Measurements from ENCODE around the gene KRT78. TPM values are rescaled to one million over a fixed set of nuclear protein-coding genes. Genes with fewer than 3 reads are reported as not detected.

KRT78 gene
- total and polyA plus RNA-seq, 2 of the 13 experiments (the other 11 are each of a cell fraction or from before 2014, with no cell fraction given), result not detected

- TF ChIP-seq ZNF609 (CRISPR knock-in tag; IDR thresholded peaks at IDR 0.05; ENCODE audit: borderline replicate concordance), result 0 out of 2 replicates have a peak, but pooled peaks have one; percentile 41
- no peak for TF ChIP-seq ZNF678 (CRISPR knock-in tag; IDR thresholded peaks at IDR 0.05)
- TF ChIP-seq MYNN (CRISPR knock-in tag; IDR thresholded peaks at IDR 0.05; ENCODE audit: low read depth), result no peak
- no peak for TF ChIP-seq PAF1 (CRISPR knock-in tag; IDR thresholded peaks at IDR 0.05)
- no peak for TF ChIP-seq CENPX (CRISPR knock-in tag; IDR thresholded peaks at IDR 0.05)
- TF ChIP-seq ATF2 (CRISPR knock-in tag; IDR thresholded peaks at IDR 0.05), result no peak
- no peak for TF ChIP-seq ZNF496 (CRISPR knock-in tag; IDR thresholded peaks at IDR 0.05; ENCODE audit: insufficient replicate concordance)
- TF ChIP-seq ZNF773 (CRISPR knock-in tag; IDR thresholded peaks at IDR 0.05; ENCODE audit: borderline replicate concordance), result no peak
- peak; percentile 88 to 98; a peak in 3 of 4 replicates for TF ChIP-seq HMGXB4 (CRISPR knock-in tag; IDR thresholded peaks at IDR 0.05; ENCODE audit: borderline replicate concordance in 1 of 2, low read depth in 1 of 2)
- no peak for TF ChIP-seq FOXO4 (CRISPR knock-in tag; conservative IDR thresholded peaks at IDR 0.05)
- no peak for TF ChIP-seq TRAFD1 (CRISPR knock-in tag; IDR thresholded peaks at IDR 0.05; ENCODE audit: borderline replicate concordance)
- TF ChIP-seq STAT5B (CRISPR knock-in tag; IDR thresholded peaks at IDR 0.05), result no peak
- TF ChIP-seq CCDC6 (CRISPR knock-in tag; IDR thresholded peaks at IDR 0.05), result peak; percentile 86
- TF ChIP-seq MXD1 (CRISPR knock-in tag; IDR thresholded peaks at IDR 0.05), result peak; percentile 63; the same call in 1 of the 2 replicates
Observed at GRCh38 chr12:52879394-52880351, 30.9 kb upstream of the KRT78 start (continued).
